Brain microvascular endothelial cell (primary cell): ENCODE results near the gene IQSEC1.
A peak's percentile ranks its signal among the peaks of the same experiment; 100 is the strongest.

Source experiments
- DNase-seq: peaks from one replicate; pipeline ENCODE4 v3.0.0-alpha.2; 2020
- H3K27ac ChIP-seq: fragments of 250-450 bp; sonication (Bioruptor Pico); 2 replicates; pipeline ENCODE4 v1.5.1; 2020; ENCODE audit warnings: mild to moderate bottlenecking, moderate library complexity
- H3K27me3 ChIP-seq: fragments of 250-450 bp; sonication (Bioruptor Pico); replicated peaks from 2 replicates; pipeline ENCODE4 v1.5.1; 2020; ENCODE audit warnings: mild to moderate bottlenecking
- H3K36me3 ChIP-seq: fragments of 250-450 bp; sonication (Bioruptor Pico); replicated peaks from 2 replicates; pipeline ENCODE4 v1.5.1; 2020; ENCODE audit warnings: mild to moderate bottlenecking
- H3K4me3 ChIP-seq: 2 replicates; pipeline ENCODE4 v1.5.1; 2011; ENCODE audit warnings: low read depth, mild to moderate bottlenecking, control low read depth, low read length, moderate library complexity
- CTCF ChIP-seq: IDR thresholded peaks from 2 replicates; pipeline ENCODE4 v1.5.1; 2011; ENCODE audit warnings: low read depth, mild to moderate bottlenecking, moderate library complexity, low read length, control low read depth, inconsistent platforms; ENCODE audit errors: missing control alignments
- in situ Hi-C: cut with HindIII; loops from 2 replicates; pipeline ENCODE4 v1.10.0; 2017; ENCODE audit warnings: low sequenced_read_pairs, low pct_ligation_motif_present

The IQSEC1 gene

GRCh38 chr3:13109516-13109915 lies 36.3 kb upstream of the IQSEC1 start:
- no peak overlapping the region for H3K27ac ChIP-seq
- no peaks in the 10 kb centered on the region for H3K36me3 ChIP-seq
- no peaks in the 10 kb centered on the region for H3K27me3 ChIP-seq
- H3K4me3 ChIP-seq: no peak overlapping the region
- no peak for TF ChIP-seq CTCF
- in situ Hi-C loops: no loop called here
- DNase-seq: no peak

GRCh38 chr3:13108861-13109260 lies 35.6 kb upstream of the IQSEC1 start:
- no peak overlapping the region for H3K4me3 ChIP-seq
- in situ Hi-C loops: no loop called here
- no peak overlapping the region for H3K27ac ChIP-seq
- DNase-seq: no peak
- no peak for TF ChIP-seq CTCF
- H3K36me3 ChIP-seq: no peaks in the 10 kb centered on the region
- H3K27me3 ChIP-seq: no peaks in the 10 kb centered on the region

GRCh38 chr3:13107661-13108060 lies 34.4 kb upstream of the IQSEC1 start:
- Histone ChIP-seq H3K4me3 (no peak overlapping the region), H3K27me3 (no peaks in the 10 kb centered on the region), H3K36me3 (no peaks in the 10 kb centered on the region), H3K27ac (no peak overlapping the region)
- in situ Hi-C loops: no loop called here
- no peak for TF ChIP-seq CTCF
- no peak for DNase-seq

- H3K36me3 ChIP-seq: no peaks in the 10 kb centered on the region
- H3K27me3 ChIP-seq: no peaks in the 10 kb centered on the region
- no peak overlapping the region for H3K27ac ChIP-seq
- in situ Hi-C loops: no loop called here
- peak; percentile 8 for DNase-seq
- no peak for TF ChIP-seq CTCF
- H3K4me3 ChIP-seq: no peak overlapping the region
Measured at GRCh38 chr3:13106308-13107001, 33.2 kb upstream of the IQSEC1 start.

- H3K27ac ChIP-seq: no peak overlapping the region
- no peak overlapping the region for H3K4me3 ChIP-seq
- in situ Hi-C loops: no loop called here
- no peak for DNase-seq
- no peaks in the 10 kb centered on the region for H3K27me3 ChIP-seq
- TF ChIP-seq CTCF: peak; percentile 17
- no peaks in the 10 kb centered on the region for H3K36me3 ChIP-seq
Measured at GRCh38 chr3:13105896-13106250, 32.6 kb upstream of the IQSEC1 start.

GRCh38 chr3:13105181-13105895 lies 32.1 kb upstream of the IQSEC1 start:
- no peak for TF ChIP-seq CTCF
- in situ Hi-C loops: no loop called here
- H3K4me3 ChIP-seq: no peak overlapping the region
- DNase-seq: no peak
- no peak overlapping the region for H3K27ac ChIP-seq
- H3K27me3 ChIP-seq: no peaks in the 10 kb centered on the region
- H3K36me3 ChIP-seq: no peaks in the 10 kb centered on the region
